BJ (cell line): ENCODE data around the gene DNAJA3. TPM values are rescaled to one million over a fixed set of nuclear protein-coding genes. Genes with fewer than 3 reads are reported as not detected.
A peak's percentile ranks its signal among the peaks of the same experiment; 100 is the strongest.

Source experiments
- CTCF ChIA-PET: fragments of 350-600 bp; formaldehyde crosslinking; extraction: SDS; loops from one replicate; lab custom pipeline; 2021; ENCODE audit warnings: antibody characterized with exemption, inconsistent platforms; lab: Yijun Ruan, JAX
- POLR2A ChIA-PET: fragments of 300-600 bp; sonication (Branson Sonifier 250); formaldehyde crosslinking; extraction: SDS; loops from one replicate; lab custom pipeline; 2021; ENCODE audit warnings: antibody characterized with exemption; lab: Charles Lee
- DNase-seq: peaks from one replicate; pipeline ENCODE4 v3.0.0-alpha.2; 2011; ENCODE audit warnings: low read depth
- H3K27me3 ChIP-seq: 2 replicates; pipeline ENCODE4 v1.6.0; 2011; ENCODE audit warnings: low read length; ENCODE audit not compliant: control insufficient read depth, insufficient read depth
- H3K36me3 ChIP-seq: 2 replicates; pipeline ENCODE4 v1.5.1; 2011; ENCODE audit warnings: low read length; ENCODE audit not compliant: control insufficient read depth, insufficient read depth
- H3K4me3 ChIP-seq: 2 replicates; pipeline ENCODE4 v1.5.1; 2011; ENCODE audit warnings: low read depth, mild to moderate bottlenecking, control low read depth, low read length
- CTCF ChIP-seq: IDR thresholded peaks from 2 replicates; pipeline ENCODE4 v1.5.1; 2011; ENCODE audit warnings: low read depth, mild to moderate bottlenecking, control low read depth, inconsistent platforms, low read length, moderate library complexity; ENCODE audit not compliant: insufficient read depth
- polyA plus RNA-seq: library from polyadenylated mRNA; depleted of rRNA; stranded (reverse); fragments of >200 nt; gene quantifications from 2 replicates; pipeline ENCODE4 v1.2.3, GENCODE V29; 2011

Gene DNAJA3
- polyA plus RNA-seq, 1 experiment = 48.8 TPM

GRCh38 chr16:4420505-4421105, 5.1 kb upstream of the DNAJA3 start:
- Histone ChIP-seq H3K4me3 (no peak overlapping the region), H3K36me3 (no peaks in the 10 kb centered on the region), H3K27me3 (no peaks in the 10 kb centered on the region)
- CTCF ChIA-PET = no interaction called here
- no peak for DNase-seq
- POLR2A ChIA-PET = no interaction called here
- TF ChIP-seq CTCF = no peak

- CTCF ChIA-PET = no interaction called here
- no peak for TF ChIP-seq CTCF
- no peak for DNase-seq
- H3K4me3 ChIP-seq = peak overlapping the region; percentile 59
- H3K27me3 ChIP-seq = no peaks in the 10 kb centered on the region
- POLR2A ChIA-PET = no interaction called here
- 0 out of 2 replicates have a peak, but pooled peaks cover 1% of the 10 kb centered on the region for H3K36me3 ChIP-seq
These were observed 485 bp downstream of the DNAJA3 start for GRCh38 chr16:4426021-4426684.

- no peak for TF ChIP-seq CTCF
- CTCF ChIA-PET = interaction anchor here (0.5 to 0.6 kb wide), 2 partner anchors 42 to 111 kb away, joined by 3 to 4 read pairs; no protein-coding TSS in a partner anchor
- Histone ChIP-seq H3K27me3 (no peaks in the 10 kb centered on the region), H3K36me3 (0 out of 2 replicates have a peak, but pooled peaks cover 1% of the 10 kb centered on the region), H3K4me3 (peak overlapping the region; percentile 59)
- DNase-seq = no peak
- POLR2A ChIA-PET = no interaction called here
These were observed 1.2 kb downstream of the DNAJA3 start for GRCh38 chr16:4426722-4427372.

GRCh38 chr16:4428500-4428899, 2.8 kb downstream of the DNAJA3 start:
- TF ChIP-seq CTCF = no peak
- Histone ChIP-seq H3K4me3 (no peak overlapping the region), H3K36me3 (0 out of 2 replicates have a peak, but pooled peaks cover 1% of the 10 kb centered on the region), H3K27me3 (no peaks in the 10 kb centered on the region)
- ChIA-PET POLR2A (no interaction called here), CTCF (no interaction called here)
- DNase-seq = no peak

GRCh38 chr16:4431023-4431422, 5.4 kb downstream of the DNAJA3 start:
- Histone ChIP-seq H3K4me3 (no peak overlapping the region), H3K27me3 (no peaks in the 10 kb centered on the region), H3K36me3 (peaks cover 4% of the 10 kb centered on the region; the same call in 1 of the 2 replicates)
- ChIA-PET CTCF (interaction anchor here (0.7 kb wide), 1 partner anchor 159 kb away, joined by 3 read pairs; no protein-coding TSS in a partner anchor), POLR2A (no interaction called here)
- DNase-seq = no peak
- TF ChIP-seq CTCF = no peak
